ENCODE measurements around the gene RBPJL.
"Not testable (repeated sequence)": the region's sequence is repeated elsewhere in the genome, so short reads cannot be mapped to it uniquely, and the experiment has no call there.

Gene RBPJL

GRCh38 chr20:45343532-45344167, 37.0 kb downstream of the RBPJL start:
- peak; percentile 59 for DNase-seq

- DNase-seq, result no peak
Measured at GRCh38 chr20:45344168-45344860, 37.7 kb downstream of the RBPJL start.

GRCh38 chr20:45345104-45345936, 38.7 kb downstream of the RBPJL start:
- no peak for DNase-seq

- DNase-seq, result no peak
Measured at GRCh38 chr20:45346291-45346718, 39.7 kb downstream of the RBPJL start.

- no peak for DNase-seq
Measured at GRCh38 chr20:45346851-45347250, 40.2 kb downstream of the RBPJL start.

- no peak for DNase-seq
Measured at GRCh38 chr20:45347297-45347935, 40.8 kb downstream of the RBPJL start.

GRCh38 chr20:45347936-45348778, 41.5 kb downstream of the RBPJL start, which contains the start of gene SDC4:
Gene SDC4 (minus strand): TSS chr20:45348424. CDS start chr20:45348384, 40 bp downstream.
- peak; percentile 31 for DNase-seq

GRCh38 chr20:45350217-45350616, 43.6 kb downstream of the RBPJL start:
- no peak for DNase-seq

- DNase-seq, result not testable (repeated sequence)
Measured at GRCh38 chr20:45350795-45351194, 44.2 kb downstream of the RBPJL start.

- DNase-seq, result no peak
Measured at GRCh38 chr20:45352729-45353128, 46.1 kb downstream of the RBPJL start.

GRCh38 chr20:45353746-45354145, 47.1 kb downstream of the RBPJL start:
- no peak for DNase-seq

- DNase-seq, result no peak
Measured at GRCh38 chr20:45354423-45355208, 48.0 kb downstream of the RBPJL start.

GRCh38 chr20:45355209-45356084, 48.8 kb downstream of the RBPJL start:
- DNase-seq, result no peak

- peak; percentile 6 for DNase-seq
Measured at GRCh38 chr20:45358282-45359068, 51.8 kb downstream of the RBPJL start.

- no peak for DNase-seq
Measured at GRCh38 chr20:45359069-45359405, 52.4 kb downstream of the RBPJL start.

- DNase-seq, result no peak
Measured at GRCh38 chr20:45359406-45360148, 52.9 kb downstream of the RBPJL start.

- DNase-seq, result no peak
Measured at GRCh38 chr20:45361793-45362192, 55.2 kb downstream of the RBPJL start.

GRCh38 chr20:45362804-45363610, 56.4 kb downstream of the RBPJL start, which contains the start of gene SYS1:
Gene SYS1 (plus strand): TSS chr20:45363156. CDS start chr20:45363532, 376 bp downstream.
- peak; percentile 96 for DNase-seq
